ENCODE measurements around the gene PLSCR5. TPM values are rescaled to one million over a fixed set of nuclear protein-coding genes. Genes with fewer than 3 reads are reported as not detected.

Gene PLSCR5
- polyA plus RNA-seq (2013, experiment 1 of 2; ENCODE audit: insufficient read length), result not detected
- not detected for polyA plus RNA-seq (2013, experiment 2 of 2; ENCODE audit: insufficient read length)

GRCh38 chr3:146605106-146605505, at the start of gene PLSCR5:
Gene PLSCR5, minus strand, starts transcription at chr3:146605346. Its CDS starts 134 bp downstream, at chr3:146605212.
- DNase-seq, result no peak

- no peak for DNase-seq
These were observed 48.8 kb upstream of the PLSCR5 start for GRCh38 chr3:146653978-146654377.

- DNase-seq, result peak; percentile 29
These were observed 45.7 kb upstream of the PLSCR5 start for GRCh38 chr3:146650691-146651442.

GRCh38 chr3:146646261-146646660, 41.1 kb upstream of the PLSCR5 start:
- no peak for DNase-seq

GRCh38 chr3:146640955-146641867, 36.1 kb upstream of the PLSCR5 start:
- DNase-seq, result peak; percentile 69

- no peak for DNase-seq
These were observed 35.2 kb upstream of the PLSCR5 start for GRCh38 chr3:146640361-146640760.

- DNase-seq, result no peak
These were observed 33.6 kb upstream of the PLSCR5 start for GRCh38 chr3:146638718-146639117.

- no peak for DNase-seq
These were observed 32.7 kb upstream of the PLSCR5 start for GRCh38 chr3:146637871-146638270.

GRCh38 chr3:146636881-146637280, 31.7 kb upstream of the PLSCR5 start:
- DNase-seq, result no peak

- no peak for DNase-seq
These were observed 29.2 kb upstream of the PLSCR5 start for GRCh38 chr3:146634346-146634745.

- no peak for DNase-seq
These were observed 23.5 kb upstream of the PLSCR5 start for GRCh38 chr3:146628671-146629070.

GRCh38 chr3:146626403-146627122, 21.4 kb upstream of the PLSCR5 start:
- no peak for DNase-seq

- DNase-seq, result no peak
These were observed 20.1 kb upstream of the PLSCR5 start for GRCh38 chr3:146625186-146625775.

GRCh38 chr3:146621723-146622122, 16.6 kb upstream of the PLSCR5 start:
- no peak for DNase-seq

- no peak for DNase-seq
These were observed 6.9 kb upstream of the PLSCR5 start for GRCh38 chr3:146612015-146612414.

GRCh38 chr3:146611096-146611495, 6.0 kb upstream of the PLSCR5 start:
- DNase-seq, result no peak

- peak; percentile 26 for DNase-seq
These were observed 6.6 kb downstream of the PLSCR5 start for GRCh38 chr3:146598535-146598934.

- peak; percentile 16 for DNase-seq
These were observed 10.2 kb downstream of the PLSCR5 start for GRCh38 chr3:146594843-146595482.

- no peak for DNase-seq
These were observed 11.4 kb downstream of the PLSCR5 start for GRCh38 chr3:146593776-146594175.

- peak; percentile 80 for DNase-seq
These were observed 14.6 kb downstream of the PLSCR5 start for GRCh38 chr3:146590521-146590920.

- DNase-seq, result peak; percentile 64
These were observed 15.1 kb downstream of the PLSCR5 start for GRCh38 chr3:146589899-146590508.

Data from fibroblast of skin of scalp (primary cell).